ENCODE data around the gene NXF1. TPM values are rescaled to one million over a fixed set of nuclear protein-coding genes. Genes with fewer than 3 reads are reported as not detected.
"Not testable (repeated sequence)": the region's sequence is repeated elsewhere in the genome, so short reads cannot be mapped to it uniquely, and the experiment has no call there.

The NXF1 gene
- total RNA-seq, 2 experiments from 2014 or later: 110 to 111 TPM

DNA sequence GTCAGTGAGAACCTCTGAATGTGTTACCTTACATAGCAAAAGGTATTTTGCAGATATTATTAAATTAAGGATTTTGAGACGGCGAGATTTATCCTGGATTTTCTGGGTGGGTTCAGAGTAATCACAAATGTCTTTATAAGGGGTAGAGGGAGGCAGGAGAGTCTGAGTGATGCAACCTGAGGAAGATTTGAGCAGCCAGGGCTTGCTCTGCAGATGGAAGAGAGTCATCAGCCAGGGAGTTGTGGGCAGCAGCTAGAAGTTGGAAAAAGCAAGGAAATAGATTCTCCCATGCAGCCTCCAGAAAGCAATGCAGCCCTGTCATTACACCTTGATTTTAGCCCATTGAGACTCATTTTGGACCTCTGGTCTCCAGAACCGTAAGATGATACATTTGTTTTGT is 38.2 kb upstream of the NXF1 start:
- peaks cover 9% of the 10 kb centered on the region for H3K36me3 Mint-ChIP-seq (ENCODE audit: low read depth)
- DNase-seq: no peak
- no peak overlapping the region for H3K4me3 Mint-ChIP-seq
- H3K4me1 Mint-ChIP-seq (ENCODE audit: low read depth): peaks cover 13% of the 10 kb centered on the region
- no peaks in the 10 kb centered on the region for H3K9me3 Mint-ChIP-seq (ENCODE audit: insufficient read depth)
- ChIA-PET POLR2A (interaction anchor here (0.5 to 9.7 kb wide), 4 partner anchors 10 to 431 kb away, joined by 3 to 507 read pairs (median 9); partner anchors contain the start of genes HNRNPUL2 and SLC3A2), CTCF (interaction anchor here (1.5 kb wide), 1 partner anchor 11 kb away, joined by 11 read pairs; no protein-coding TSS in a partner anchor)
- no peak for ATAC-seq
- peaks cover 3% of the 10 kb centered on the region for H3K27me3 Mint-ChIP-seq (ENCODE audit: low read depth)
- H3K27ac Mint-ChIP-seq: no peak overlapping the region

DNA sequence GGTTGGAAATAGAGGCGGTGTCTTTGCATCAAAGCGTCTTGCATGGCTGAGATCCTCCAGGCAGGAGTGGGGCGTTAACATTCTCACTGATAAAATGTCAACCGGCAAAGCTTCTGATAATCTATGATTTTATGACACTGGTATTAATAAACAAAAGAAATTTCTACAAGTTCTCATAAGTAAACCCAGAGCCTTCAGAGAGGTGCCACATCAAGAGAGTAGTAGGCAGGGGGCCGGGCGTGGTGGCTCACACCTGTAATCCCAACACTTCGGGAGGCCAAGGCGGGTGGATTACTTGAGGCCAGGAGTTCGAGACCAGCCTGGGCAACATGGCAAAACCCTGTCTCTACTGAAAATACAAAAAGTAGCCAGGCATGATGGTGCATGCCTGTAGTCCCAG is 37.7 kb upstream of the NXF1 start:
- POLR2A ChIA-PET: interaction anchor here (0.5 to 9.7 kb wide), 5 partner anchors 10 to 430 kb away, joined by 3 to 507 read pairs (median 6); partner anchors contain the start of genes HNRNPUL2 and SLC3A2
- CTCF ChIA-PET: interaction anchor here (0.7 to 1.5 kb wide), 2 partner anchors 11 to 56 kb away, joined by 3 to 11 read pairs; no protein-coding TSS in a partner anchor

DNA sequence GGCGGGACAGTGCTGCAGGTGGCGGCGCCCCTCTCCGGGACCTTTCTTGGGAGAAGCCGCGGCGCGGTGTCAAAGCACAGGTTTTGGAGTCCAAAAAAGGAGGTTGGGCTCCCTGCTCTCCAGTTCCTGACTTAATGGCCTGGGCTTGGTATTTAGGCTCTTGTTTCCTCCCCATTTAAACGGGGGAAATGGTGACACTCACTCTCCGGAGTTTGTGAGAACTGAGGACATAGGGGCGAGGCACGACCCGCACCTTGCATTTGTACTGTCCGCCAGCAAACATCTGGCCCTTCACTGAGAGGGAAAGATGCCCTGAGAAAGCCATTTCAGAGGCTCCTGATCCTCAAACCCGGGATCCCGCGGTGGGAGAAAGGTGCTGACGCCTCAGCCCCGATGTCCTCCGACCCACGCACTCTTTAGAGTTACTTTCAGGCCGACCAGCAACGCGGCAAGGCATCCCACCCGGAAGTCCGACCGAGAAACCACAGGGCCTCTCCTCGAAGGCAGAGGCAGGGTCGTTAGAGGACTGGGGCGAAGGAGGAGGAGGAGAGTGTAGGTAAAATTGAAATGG is 37.0 kb upstream of the NXF1 start:
- Mint-ChIP-seq H3K27me3 (ENCODE audit: low read depth) (peaks cover 3% of the 10 kb centered on the region), H3K27ac (no peak overlapping the region), H3K4me1 (ENCODE audit: low read depth) (peaks cover 19% of the 10 kb centered on the region), H3K4me3 (no peak overlapping the region), H3K36me3 (ENCODE audit: low read depth) (peaks cover 14% of the 10 kb centered on the region), H3K9me3 (ENCODE audit: insufficient read depth) (no peaks in the 10 kb centered on the region)
- DNase-seq (peak; percentile 56), ATAC-seq (no peak)
- ChIA-PET CTCF (interaction anchor here (0.7 to 3.4 kb wide), 3 partner anchors 12 to 56 kb away, joined by 3 to 30 read pairs (median 11); partner anchors contain the start of gene TMEM179B), POLR2A (interaction anchor here (0.6 to 9.7 kb wide), 45 partner anchors 10 to 1343 kb away, joined by 3 to 507 read pairs (median 12); partner anchors contain the start of genes B3GAT3, BSCL2, C11orf98 and CSKMT)

More for the DNA sequence above, 37.7 kb upstream of the NXF1 start:
- H3K4me1 Mint-ChIP-seq (ENCODE audit: low read depth): peaks cover 14% of the 10 kb centered on the region
- not testable (repeated sequence) for H3K27ac Mint-ChIP-seq; ATAC-seq; H3K36me3 Mint-ChIP-seq (ENCODE audit: low read depth); H3K27me3 Mint-ChIP-seq (ENCODE audit: low read depth); H3K9me3 Mint-ChIP-seq (ENCODE audit: insufficient read depth); H3K4me3 Mint-ChIP-seq; DNase-seq

DNA sequence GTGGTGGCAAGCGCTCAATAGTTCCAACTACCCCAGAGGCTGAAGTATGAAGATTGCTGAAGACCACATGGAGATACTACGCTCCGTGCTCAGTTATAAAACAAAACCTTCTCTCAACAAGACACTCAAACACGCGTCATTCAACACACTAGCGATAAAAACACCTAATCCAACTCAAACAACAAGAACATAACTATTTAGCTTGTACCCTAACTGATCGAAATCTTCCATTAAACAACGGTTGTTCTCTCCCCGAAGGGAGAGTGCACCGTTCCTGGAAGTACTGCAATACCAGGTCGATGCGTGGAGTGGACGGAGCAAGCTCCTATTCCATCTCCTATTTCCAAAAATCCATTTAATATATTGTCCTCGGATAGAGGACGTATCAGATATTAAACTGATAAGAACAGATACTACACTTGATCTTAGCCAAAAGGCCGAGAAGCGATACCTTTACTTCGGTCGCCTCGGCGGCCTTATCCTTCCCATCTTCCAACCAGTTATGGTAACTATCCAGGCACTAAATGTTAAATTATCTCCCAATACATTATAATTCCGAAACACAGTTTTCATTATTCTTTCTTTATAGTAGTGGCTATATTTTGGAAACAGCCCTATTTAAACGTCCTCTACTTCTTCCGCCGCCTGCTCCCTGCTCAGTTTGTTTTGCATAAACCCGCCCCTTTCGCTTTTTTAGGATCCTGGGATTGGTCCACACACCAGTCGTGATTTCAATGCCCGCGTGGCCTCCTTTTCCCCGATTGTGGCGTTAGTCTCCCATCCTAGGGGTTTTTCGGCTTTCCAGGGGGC is 36.3 kb upstream of the NXF1 start:
- ChIA-PET CTCF (interaction anchor here (0.8 to 3.4 kb wide), 7 partner anchors 10 to 55 kb away, joined by 3 to 30 read pairs (median 4); partner anchors contain the start of genes STX5 and TMEM179B), POLR2A (interaction anchor here (0.6 to 9.7 kb wide), 92 partner anchors 9 to 1904 kb away, joined by 3 to 507 read pairs (median 5); partner anchors contain the start of genes B3GAT3, BSCL2, C11orf98 and CSKMT)
- DNase-seq (peak; percentile 92), ATAC-seq (peak; percentile 74)
- Mint-ChIP-seq H3K9me3 (ENCODE audit: insufficient read depth) (no peaks in the 10 kb centered on the region), H3K36me3 (ENCODE audit: low read depth) (peaks cover 14% of the 10 kb centered on the region), H3K27ac (no peak overlapping the region), H3K27me3 (ENCODE audit: low read depth) (no peaks in the 10 kb centered on the region), H3K4me1 (ENCODE audit: low read depth) (peaks cover 20% of the 10 kb centered on the region), H3K4me3 (no peak overlapping the region)

DNA sequence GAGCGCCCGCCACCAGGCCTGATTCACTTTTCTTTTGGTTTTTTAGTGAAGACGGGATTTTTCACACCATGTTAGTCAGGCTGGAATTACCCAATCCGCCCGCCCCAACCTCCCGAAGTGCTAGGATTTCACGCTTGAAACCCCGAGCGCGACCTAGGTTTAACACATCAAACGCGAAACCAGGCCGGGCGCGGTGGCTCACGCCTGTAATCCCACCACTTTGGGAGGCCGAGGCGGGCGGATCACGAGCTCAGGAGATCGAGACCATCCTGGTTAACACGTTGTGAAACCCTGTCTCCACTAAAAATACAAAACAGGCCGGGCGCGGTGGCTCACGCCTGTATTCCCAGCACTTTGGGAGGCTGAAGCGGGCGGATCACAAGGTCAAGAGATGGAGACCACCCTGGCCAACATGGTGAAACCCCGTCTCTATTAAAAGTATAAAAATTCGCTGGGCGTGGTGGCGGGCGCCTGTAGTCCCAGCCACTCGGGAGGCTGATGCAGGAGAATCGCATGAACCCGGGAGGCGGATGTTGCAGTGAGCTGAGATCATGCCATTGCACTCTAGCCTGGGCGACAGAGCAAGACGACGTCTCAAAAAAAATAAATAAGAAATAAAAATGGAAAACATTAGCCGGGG is 35.6 kb upstream of the NXF1 start:
- peaks cover 23% of the 10 kb centered on the region for H3K4me1 Mint-ChIP-seq (ENCODE audit: low read depth)
- DNase-seq (peak; percentile 86), ATAC-seq (peak; percentile 25)
- H3K9me3 Mint-ChIP-seq (ENCODE audit: insufficient read depth); H3K27me3 Mint-ChIP-seq (ENCODE audit: low read depth); H3K27ac Mint-ChIP-seq; H3K4me3 Mint-ChIP-seq: not testable (repeated sequence)
- CTCF ChIA-PET: interaction anchor here (0.8 to 3.4 kb wide), 9 partner anchors 9 to 167 kb away, joined by 3 to 30 read pairs (median 4); partner anchors contain the start of genes SLC3A2, STX5 and TMEM179B
- POLR2A ChIA-PET: interaction anchor here (0.6 to 9.7 kb wide), 92 partner anchors 8 to 1905 kb away, joined by 3 to 507 read pairs (median 5); partner anchors contain the start of genes B3GAT3, BSCL2, C11orf98 and CSKMT
- H3K36me3 Mint-ChIP-seq (ENCODE audit: low read depth): peaks cover 18% of the 10 kb centered on the region

DNA sequence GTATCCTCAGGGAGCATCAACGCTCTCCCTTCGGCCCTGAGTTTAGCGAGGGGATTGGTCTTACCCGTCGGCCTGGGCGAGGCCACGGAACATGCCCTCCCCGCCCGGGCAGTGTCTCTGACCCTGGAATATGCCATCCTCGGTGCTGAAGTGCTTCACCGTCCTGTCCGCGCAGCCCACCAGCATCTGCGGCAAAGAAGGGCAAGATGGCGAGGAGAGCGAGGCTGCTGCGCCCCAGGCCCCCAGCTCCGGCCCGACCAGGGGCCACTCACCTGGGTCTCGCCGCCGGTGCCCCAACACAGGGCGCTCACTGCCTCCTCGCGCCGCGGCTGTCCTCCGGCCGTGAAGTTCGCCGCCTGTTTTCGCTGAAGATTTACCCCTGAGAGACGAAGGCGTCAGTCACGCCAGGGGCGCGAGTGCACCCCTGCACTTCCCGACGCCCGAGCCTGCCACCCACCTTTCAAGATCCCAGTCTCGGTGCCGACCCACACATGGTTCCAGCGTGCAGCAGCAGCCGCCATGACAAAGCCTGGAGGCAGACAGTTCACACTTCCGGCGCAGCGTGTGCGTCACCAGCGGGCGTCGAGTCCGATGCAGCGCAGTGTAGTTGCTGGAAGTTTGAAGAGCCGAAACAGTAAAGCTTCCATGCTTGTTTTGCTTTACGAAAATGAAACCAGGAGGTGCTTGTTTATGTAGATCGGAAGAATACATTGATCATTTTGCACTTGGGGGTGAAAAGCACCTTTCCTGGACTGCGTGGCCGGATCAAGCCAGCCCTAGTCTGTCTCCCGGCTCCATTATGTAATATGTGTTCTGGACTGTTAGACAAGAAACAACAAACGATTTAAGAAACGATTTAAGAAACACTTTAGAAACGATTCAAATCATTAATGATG is 34.1 kb upstream of the NXF1 start, which contains the start of gene WDR74:
WDR74 (minus strand) TSS at position 541 of the 896 bp plus-strand sequence; CDS start at position 521, 20 bp downstream.
- Mint-ChIP-seq H3K4me3 (no peak within 1 kb of the TSS), H3K4me1 (ENCODE audit: low read depth) (peaks cover 32% of the 10 kb centered on the region), H3K36me3 (ENCODE audit: low read depth) (peaks cover 33% of the 10 kb centered on the region), H3K9me3 (ENCODE audit: insufficient read depth) (no peaks in the 10 kb centered on the region), H3K27me3 (ENCODE audit: low read depth) (no peaks in the 10 kb centered on the region), H3K27ac (no peak within 1 kb of the TSS)
- DNase-seq (peak; percentile 96), ATAC-seq (peak; percentile 42)
- ChIA-PET CTCF (interaction anchor here (1.3 to 3.4 kb wide), 4 partner anchors 17 to 53 kb away, joined by 3 to 30 read pairs (median 6); partner anchors contain the start of genes SLC3A2 and TMEM179B), POLR2A (interaction anchor here (1.0 to 9.7 kb wide), 16 partner anchors 11 to 238 kb away, joined by 3 to 507 read pairs (median 36); partner anchors contain the start of genes HNRNPUL2, LBHD1, MTA2 and NXF1)

DNA sequence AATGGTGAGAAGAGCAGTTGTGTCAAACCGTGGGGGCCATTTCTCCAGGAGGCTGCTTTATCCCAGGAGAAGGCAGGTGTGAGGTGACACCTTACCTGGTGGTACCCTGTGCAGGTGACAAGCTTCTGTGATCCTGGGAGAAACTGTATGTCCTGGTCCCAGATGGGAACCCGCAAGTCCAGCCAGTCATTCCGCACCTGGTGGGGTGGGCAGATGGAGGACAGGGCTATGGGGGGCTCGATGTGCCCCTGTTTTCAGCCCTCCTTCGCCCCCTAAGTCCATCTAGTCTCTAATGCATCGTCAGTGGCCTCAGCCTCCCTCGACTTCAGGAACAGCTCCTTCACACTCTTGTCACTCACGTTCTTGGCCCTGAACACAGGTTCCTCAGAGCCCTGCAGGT is 30.1 kb upstream of the NXF1 start:
- Mint-ChIP-seq H3K4me3 (no peak overlapping the region), H3K27me3 (ENCODE audit: low read depth) (no peaks in the 10 kb centered on the region), H3K9me3 (ENCODE audit: insufficient read depth) (no peaks in the 10 kb centered on the region), H3K36me3 (ENCODE audit: low read depth) (peaks cover 45% of the 10 kb centered on the region), H3K4me1 (ENCODE audit: low read depth) (peaks cover 48% of the 10 kb centered on the region), H3K27ac (no peak overlapping the region)
- ATAC-seq (no peak), DNase-seq (no peak)
- POLR2A ChIA-PET: interaction anchor here (0.9 to 1.2 kb wide), 3 partner anchors 19 to 1473 kb away, joined by 3 to 4 read pairs (median 3); no protein-coding TSS in a partner anchor
- CTCF ChIA-PET: interaction anchor here (3.3 kb wide), 1 partner anchor 49 kb away, joined by 12 read pairs; the partner anchor contains the start of gene TMEM179B

DNA sequence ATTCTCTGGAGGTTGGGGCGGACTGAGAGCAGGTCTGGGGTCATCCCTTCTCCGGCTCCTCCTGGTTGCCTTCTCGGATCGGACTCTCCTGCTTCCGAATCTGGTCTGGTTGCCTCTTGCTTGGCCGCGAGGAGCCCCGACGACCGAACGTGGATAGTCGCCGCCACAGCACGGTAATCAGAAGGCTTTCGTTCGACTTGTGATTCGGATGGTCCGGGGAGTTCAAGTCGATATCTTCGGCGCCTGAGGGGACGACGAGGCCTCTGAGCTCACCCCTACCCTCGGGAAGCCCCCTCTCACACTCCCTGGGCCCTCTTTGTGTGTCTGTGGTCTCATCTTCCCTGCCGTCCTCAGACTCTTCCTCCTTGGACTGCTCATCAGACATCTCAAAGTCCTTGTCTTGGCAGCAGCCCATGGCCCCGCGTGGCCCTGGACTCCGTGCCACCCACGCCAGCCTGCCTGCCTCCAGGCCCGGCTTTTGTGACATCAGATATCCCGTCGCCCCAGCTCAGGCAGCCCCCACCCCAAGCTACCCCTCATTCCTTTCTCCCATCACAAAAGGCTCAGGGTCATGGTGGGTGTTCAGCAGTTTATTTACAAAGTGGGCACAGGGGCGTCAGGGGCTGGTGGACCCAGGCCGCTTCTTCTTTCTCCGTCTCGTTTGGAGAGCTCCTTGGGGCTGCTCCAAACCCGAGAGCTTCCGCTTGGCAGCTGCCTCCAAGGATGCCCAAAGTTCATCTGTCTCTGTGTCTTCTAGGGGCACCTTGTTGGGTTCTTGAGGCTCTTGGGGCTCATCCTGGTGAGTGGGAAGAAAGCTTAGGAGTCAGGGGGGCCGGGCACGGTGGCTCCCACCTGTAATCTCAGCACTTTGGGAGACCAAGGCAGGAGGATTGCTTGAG is 27.3 kb upstream of the NXF1 start, which contains the start of gene TEX54:
TEX54 (minus strand) TSS at position 506 of the 899 bp plus-strand sequence.
- ChIA-PET CTCF (interaction anchor here (0.6 to 2.4 kb wide), 3 partner anchors 8 to 48 kb away, joined by 3 to 32 read pairs (median 6); partner anchors contain the start of genes SLC3A2 and TMEM179B), POLR2A (interaction anchor here (0.9 to 3.1 kb wide), 15 partner anchors 8 to 160 kb away, joined by 3 to 93 read pairs (median 5); partner anchors contain the start of genes HNRNPUL2, LBHD1, TAF6L and TMEM179B)
- H3K9me3 Mint-ChIP-seq (ENCODE audit: insufficient read depth): no peaks in the 10 kb centered on the region
- H3K27me3 Mint-ChIP-seq (ENCODE audit: low read depth): no peaks in the 10 kb centered on the region
- peak within 1 kb of the TSS; percentile 92 for H3K4me3 Mint-ChIP-seq
- ATAC-seq: no peak
- H3K4me1 Mint-ChIP-seq (ENCODE audit: low read depth): peaks cover 42% of the 10 kb centered on the region
- H3K27ac Mint-ChIP-seq: peak within 1 kb of the TSS; percentile 98
- peaks cover 39% of the 10 kb centered on the region for H3K36me3 Mint-ChIP-seq (ENCODE audit: low read depth)
- no peak for DNase-seq

All from activated CD8-positive, alpha-beta T cell treated with anti-CD3 and anti-CD28 coated beads, Interleukin-2, amount 10 ng/mL, durations not matched to agents 7 days and 5 days (primary cell).